Neural progenitor cell (in vitro differentiated cells): ENCODE measurements around the gene PRKCH. TPM values are rescaled to one million over a fixed set of nuclear protein-coding genes. Genes with fewer than 3 reads are reported as not detected.

Experiments used
- DNase-seq: peaks from one replicate; pipeline ENCODE4 v3.0.0-alpha.2; 2016; ENCODE audit warnings: low spot score
- H2AFZ ChIP-seq: fragments of 200-600 bp; sonication (generic); replicated peaks from 2 replicates; pipeline ENCODE4 v1.6.1; 2016; ENCODE audit warnings: antibody characterized with exemption
- H3F3A ChIP-seq: fragments of 200-600 bp; sonication (generic); 2 replicates; pipeline ENCODE4 v1.6.1; 2016; ENCODE audit warnings: antibody characterized with exemption, low read depth
- H3K27ac ChIP-seq: fragments of 200-600 bp; sonication (generic); 2 replicates; pipeline ENCODE4 v1.5.1; 2016; ENCODE audit warnings: mild to moderate bottlenecking
- H3K27me3 ChIP-seq: fragments of 200-600 bp; sonication (generic); 2 replicates; pipeline ENCODE4 v1.6.1; 2016; ENCODE audit warnings: mild to moderate bottlenecking, moderate library complexity
- H3K36me3 ChIP-seq: fragments of 200-600 bp; sonication (generic); 2 replicates; pipeline ENCODE4 v1.5.1; 2016
- H3K4me1 ChIP-seq: fragments of 200-600 bp; sonication (generic); 2 replicates; pipeline ENCODE4 v1.6.1; 2016; ENCODE audit warnings: mixed run types
- H3K4me2 ChIP-seq: fragments of 200-600 bp; sonication (generic); 2 replicates; pipeline ENCODE4 v1.6.1; 2016
- H3K4me3 ChIP-seq: fragments of 200-600 bp; sonication (generic); 2 replicates; pipeline ENCODE4 v1.5.1; 2016
- H3K79me2 ChIP-seq: fragments of 200-600 bp; sonication (generic); 2 replicates; pipeline ENCODE4 v1.6.1; 2016; ENCODE audit warnings: low read depth
- H3K9ac ChIP-seq: fragments of 200-600 bp; sonication (generic); 2 replicates; pipeline ENCODE4 v1.6.1; 2016
- H3K9me3 ChIP-seq: fragments of 200-600 bp; sonication (generic); 2 replicates; pipeline ENCODE4 v1.5.1; 2016; ENCODE audit warnings: low read depth
- H4K20me1 ChIP-seq: fragments of 200-600 bp; sonication (generic); 2 replicates; pipeline ENCODE4 v1.6.1; 2016; ENCODE audit warnings: low read depth
- H3K27ac Mint-ChIP-seq: 3 replicates; pipeline ENCODE4 v1.8.0; 2021; ENCODE audit warnings: mixed read lengths
- H3K27me3 Mint-ChIP-seq: 2 replicates; pipeline ENCODE4 v1.8.0; 2022; ENCODE audit warnings: low read depth, mild to moderate bottlenecking, inconsistent platforms, moderate library complexity, mixed read lengths; ENCODE audit not compliant: insufficient read depth
- H3K36me3 Mint-ChIP-seq: 3 replicates; pipeline ENCODE4 v1.8.0; 2021; ENCODE audit warnings: mixed read lengths
- H3K4me1 Mint-ChIP-seq: 3 replicates; pipeline ENCODE4 v1.8.0; 2021; ENCODE audit warnings: mixed read lengths
- H3K4me3 Mint-ChIP-seq: 3 replicates; pipeline ENCODE4 v1.8.0; 2021; ENCODE audit warnings: mild to moderate bottlenecking, moderate library complexity, mixed read lengths
- H3K9me3 Mint-ChIP-seq: 3 replicates; pipeline ENCODE4 v1.8.0; 2020; ENCODE audit warnings: mixed read lengths
- EZH2 ChIP-seq: fragments of 200-600 bp; sonication (generic); IDR thresholded peaks from 2 replicates; pipeline ENCODE4 v1.6.1; 2017; ENCODE audit warnings: antibody characterized with exemption, mild to moderate bottlenecking, moderate library complexity
- EZH2phosphoT487 ChIP-seq: fragments of 200-600 bp; sonication (generic); IDR thresholded peaks from 2 replicates; pipeline ENCODE4 v1.6.1; 2017; ENCODE audit warnings: antibody characterized with exemption
- total RNA-seq: library from RNA; depleted of rRNA; stranded (reverse); fragments of >200 nt; gene quantifications from 2 replicates; pipeline ENCODE4 v1.2.3, GENCODE V29; 2015; ENCODE audit warnings: low replicate concordance
- TF ChIP-seq, protein P1 (sequence below): fragments of 200-600 bp; sonication (generic); IDR thresholded peaks from 2 replicates; pipeline ENCODE4 v1.5.1; 2017; ENCODE audit warnings: antibody characterized with exemption, mild to moderate bottlenecking

The PRKCH gene
- total RNA-seq, 1 donor from 2014 or later = 1.3 TPM

- H3K36me3 ChIP-seq = no peaks in the 10 kb centered on the region
- H3K79me2 ChIP-seq = no peaks in the 10 kb centered on the region
- Mint-ChIP-seq H3K4me1 (peaks cover 11% of the 10 kb centered on the region), H3K36me3 (no peaks in the 10 kb centered on the region), H3K27ac (no peak overlapping the region), H3K4me3 (no peak overlapping the region), H3K27me3 (no peaks in the 10 kb centered on the region), H3K9me3 (no peaks in the 10 kb centered on the region)
- H3K4me3 ChIP-seq = no peak overlapping the region
- no peak overlapping the region for H3K27ac ChIP-seq
- H2AFZ ChIP-seq = peak overlapping the region; percentile 22
- no peak for DNase-seq
- H3K4me2 ChIP-seq = no peak overlapping the region
- H3F3A ChIP-seq = no peaks in the 10 kb centered on the region
- H3K9me3 ChIP-seq = no peaks in the 10 kb centered on the region
- TF ChIP-seq EZH2 (no peak), EZH2phosphoT487 (no peak)
- TF ChIP-seq, protein P1, sequence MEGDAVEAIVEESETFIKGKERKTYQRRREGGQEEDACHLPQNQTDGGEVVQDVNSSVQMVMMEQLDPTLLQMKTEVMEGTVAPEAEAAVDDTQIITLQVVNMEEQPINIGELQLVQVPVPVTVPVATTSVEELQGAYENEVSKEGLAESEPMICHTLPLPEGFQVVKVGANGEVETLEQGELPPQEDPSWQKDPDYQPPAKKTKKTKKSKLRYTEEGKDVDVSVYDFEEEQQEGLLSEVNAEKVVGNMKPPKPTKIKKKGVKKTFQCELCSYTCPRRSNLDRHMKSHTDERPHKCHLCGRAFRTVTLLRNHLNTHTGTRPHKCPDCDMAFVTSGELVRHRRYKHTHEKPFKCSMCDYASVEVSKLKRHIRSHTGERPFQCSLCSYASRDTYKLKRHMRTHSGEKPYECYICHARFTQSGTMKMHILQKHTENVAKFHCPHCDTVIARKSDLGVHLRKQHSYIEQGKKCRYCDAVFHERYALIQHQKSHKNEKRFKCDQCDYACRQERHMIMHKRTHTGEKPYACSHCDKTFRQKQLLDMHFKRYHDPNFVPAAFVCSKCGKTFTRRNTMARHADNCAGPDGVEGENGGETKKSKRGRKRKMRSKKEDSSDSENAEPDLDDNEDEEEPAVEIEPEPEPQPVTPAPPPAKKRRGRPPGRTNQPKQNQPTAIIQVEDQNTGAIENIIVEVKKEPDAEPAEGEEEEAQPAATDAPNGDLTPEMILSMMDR = no peak
- no peak overlapping the region for H3K9ac ChIP-seq
- no peaks in the 10 kb centered on the region for H3K27me3 ChIP-seq
- no peaks in the 10 kb centered on the region for H4K20me1 ChIP-seq
- H3K4me1 ChIP-seq = no peaks in the 10 kb centered on the region
These were observed 184.7 kb downstream of the PRKCH start for GRCh38 chr14:61505815-61506809.

DNA sequence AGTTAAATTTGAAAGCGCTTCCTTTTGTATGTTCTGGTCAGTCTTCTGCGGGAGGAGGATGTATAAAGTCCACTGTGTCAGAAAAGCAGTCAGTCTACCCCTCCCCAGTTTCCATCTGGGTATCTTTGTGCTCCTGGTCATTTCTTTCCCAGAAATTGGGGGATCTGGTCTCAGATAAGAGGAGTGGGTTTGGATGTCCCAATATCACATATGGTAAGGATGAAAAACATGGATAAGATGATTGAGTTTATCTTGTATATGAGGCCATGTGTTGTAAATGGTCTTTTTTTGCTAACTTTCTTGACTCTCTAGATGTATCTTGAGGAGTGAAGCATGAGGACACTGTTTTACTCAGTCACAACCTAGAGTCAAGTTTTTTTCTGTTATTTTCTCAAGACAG, 187.1 kb downstream of the PRKCH start:
- TF ChIP-seq EZH2phosphoT487 (no peak), EZH2 (no peak)
- TF ChIP-seq, protein P1 = no peak
- Histone ChIP-seq H2AFZ (no peak overlapping the region), H3K4me2 (no peak overlapping the region)

DNA sequence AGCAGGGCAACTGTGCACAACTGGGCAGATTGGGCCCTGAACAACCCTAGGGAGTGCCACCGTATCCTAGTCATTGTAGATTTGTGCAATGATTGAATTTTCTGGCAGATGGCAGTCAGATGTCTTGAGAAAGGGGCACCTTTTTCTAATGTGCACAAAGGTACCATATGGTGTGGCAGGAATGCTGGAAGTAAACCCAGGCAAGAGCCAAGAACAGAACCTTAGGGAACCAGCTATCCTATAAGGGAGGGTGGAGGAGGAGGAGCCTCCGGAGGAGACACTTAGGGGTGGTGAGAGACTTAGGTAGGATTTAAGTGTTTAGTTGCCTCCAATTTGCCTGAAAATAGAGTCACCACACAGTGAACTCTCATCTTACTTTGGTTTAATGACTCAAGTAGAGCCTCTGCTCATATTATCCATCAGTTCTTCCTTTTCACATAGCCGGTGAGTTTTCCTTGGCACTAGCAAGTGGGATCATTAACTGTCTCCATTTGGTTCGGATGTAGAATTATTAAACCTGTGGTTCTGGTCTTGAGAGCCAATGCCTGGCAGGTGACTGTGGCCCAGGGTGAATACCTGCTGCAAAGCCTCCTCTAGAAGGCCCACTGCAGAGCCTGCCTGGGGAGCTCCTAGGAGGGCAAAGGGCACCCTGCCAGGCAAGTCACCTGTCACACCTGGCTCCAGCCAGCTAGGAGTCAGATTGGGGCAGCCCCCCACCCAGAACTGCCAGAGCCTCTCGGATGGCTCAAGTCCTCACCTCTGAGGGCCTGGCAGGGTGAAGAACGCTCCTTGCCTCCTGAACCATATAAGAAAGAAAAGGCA, 189.6 kb downstream of the PRKCH start:
- DNase-seq = no peak
- no peak overlapping the region for H3K9ac ChIP-seq
- no peaks in the 10 kb centered on the region for H3K36me3 ChIP-seq
- no peaks in the 10 kb centered on the region for H3K79me2 ChIP-seq
- Mint-ChIP-seq H3K4me3 (no peak overlapping the region), H3K36me3 (no peaks in the 10 kb centered on the region), H3K9me3 (no peaks in the 10 kb centered on the region), H3K27me3 (no peaks in the 10 kb centered on the region), H3K27ac (no peak overlapping the region), H3K4me1 (peaks cover 4% of the 10 kb centered on the region)
- H3K4me2 ChIP-seq = no peak overlapping the region
- no peak overlapping the region for H3K4me3 ChIP-seq
- H3F3A ChIP-seq = no peaks in the 10 kb centered on the region
- TF ChIP-seq, protein P1 = no peak
- no peak for TF ChIP-seq EZH2
- TF ChIP-seq EZH2phosphoT487 = no peak
- no peaks in the 10 kb centered on the region for H3K9me3 ChIP-seq
- H4K20me1 ChIP-seq = no peaks in the 10 kb centered on the region
- no peak overlapping the region for H2AFZ ChIP-seq
- no peaks in the 10 kb centered on the region for H3K4me1 ChIP-seq
- H3K27me3 ChIP-seq = no peaks in the 10 kb centered on the region
- no peak overlapping the region for H3K27ac ChIP-seq

More for the DNA sequence above, 187.1 kb downstream of the PRKCH start:
- H3K9me3 Mint-ChIP-seq = no peaks in the 10 kb centered on the region
- no peak overlapping the region for H3K4me3 Mint-ChIP-seq
- Histone ChIP-seq H3K4me3 (no peak overlapping the region), H3F3A (no peaks in the 10 kb centered on the region), H3K9me3 (no peaks in the 10 kb centered on the region), H4K20me1 (no peaks in the 10 kb centered on the region), H3K4me1 (no peaks in the 10 kb centered on the region), H3K27ac (no peak overlapping the region), H3K36me3 (no peaks in the 10 kb centered on the region), H3K27me3 (no peaks in the 10 kb centered on the region), H3K79me2 (no peaks in the 10 kb centered on the region), H3K9ac (no peak overlapping the region)
- no peak for DNase-seq
- peaks cover 5% of the 10 kb centered on the region for H3K4me1 Mint-ChIP-seq
- no peak overlapping the region for H3K27ac Mint-ChIP-seq
- H3K36me3 Mint-ChIP-seq = no peaks in the 10 kb centered on the region
- no peaks in the 10 kb centered on the region for H3K27me3 Mint-ChIP-seq
